HG03039 (cell line): Measurements from ENCODE around the gene DENND2C.
A peak's percentile ranks its signal among the peaks of the same experiment; 100 is the strongest.
"Not testable (repeated sequence)": the region's sequence is repeated elsewhere in the genome, so short reads cannot be mapped to it uniquely, and the experiment has no call there.

Experiments
- ATAC-seq: cut with Tn5 transposase; IDR thresholded peaks from one replicate; pipeline ENCODE4 v1.9.1; 2021; ENCODE audit warnings: mild to moderate bottlenecking, moderate library complexity; ENCODE audit not compliant: unreplicated experiment

DENND2C gene

DNA sequence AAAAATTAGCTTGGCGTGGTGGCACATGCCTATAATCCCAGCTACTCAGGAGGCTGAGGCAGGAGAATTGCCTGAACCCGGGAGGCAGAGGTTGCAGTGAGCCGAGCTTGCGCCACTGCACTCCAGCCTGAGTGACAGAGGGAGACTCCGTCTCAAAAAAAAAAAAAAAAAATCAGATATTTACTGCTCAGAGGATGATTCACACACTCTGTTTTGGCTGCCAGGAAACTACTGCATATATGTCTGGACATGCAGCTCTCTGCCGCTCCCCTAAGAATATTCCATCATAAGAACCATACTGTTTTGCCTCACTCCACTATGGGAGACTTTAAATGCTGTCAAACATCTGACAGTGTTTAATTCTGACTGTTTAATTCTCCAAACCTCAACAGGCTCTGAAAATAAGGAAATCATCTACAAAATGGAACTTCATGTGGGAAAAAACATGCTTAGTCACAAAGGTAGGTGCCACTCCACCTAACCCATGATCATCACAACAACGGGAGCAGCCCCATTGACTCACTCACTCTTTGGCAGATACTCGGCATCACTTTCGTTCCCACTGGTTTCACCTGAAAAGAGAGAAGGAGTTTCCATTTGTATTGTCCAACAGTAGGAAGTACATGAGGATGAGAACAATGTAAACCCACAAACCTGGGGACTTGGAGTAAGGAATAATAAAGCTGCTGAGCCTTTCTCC is 59.2 kb downstream of the DENND2C start:
- no peak for ATAC-seq

GRCh38 chr1:114609826-114610225 is 60.0 kb downstream of the DENND2C start:
- no peak for ATAC-seq

DNA sequence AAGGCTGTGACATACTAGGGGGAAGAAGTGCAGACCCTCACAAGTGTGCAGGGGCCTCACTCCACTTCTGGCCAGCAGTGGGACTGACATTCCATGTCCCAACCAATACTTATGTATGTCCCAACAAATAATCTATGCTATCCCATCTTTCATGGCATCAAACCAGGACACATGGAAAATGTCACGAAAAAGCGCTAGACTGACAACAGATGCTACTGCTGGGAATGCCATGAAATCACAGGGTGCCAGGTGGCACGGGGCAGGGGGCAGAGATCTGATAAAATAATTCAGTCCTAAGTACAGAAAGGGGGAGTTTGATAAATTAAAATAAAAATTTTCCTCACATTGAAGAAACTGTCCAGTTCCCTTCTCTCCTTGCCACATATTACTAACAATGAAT is 60.8 kb downstream of the DENND2C start:
- no peak for ATAC-seq

- ATAC-seq, result no peak
Measured at GRCh38 chr1:114607223-114607622, 62.6 kb downstream of the DENND2C start.

GRCh38 chr1:114597949-114598348 is 71.9 kb downstream of the DENND2C start:
- no peak for ATAC-seq

GRCh38 chr1:114595602-114596001 is 74.2 kb downstream of the DENND2C start:
- ATAC-seq, result no peak

DNA sequence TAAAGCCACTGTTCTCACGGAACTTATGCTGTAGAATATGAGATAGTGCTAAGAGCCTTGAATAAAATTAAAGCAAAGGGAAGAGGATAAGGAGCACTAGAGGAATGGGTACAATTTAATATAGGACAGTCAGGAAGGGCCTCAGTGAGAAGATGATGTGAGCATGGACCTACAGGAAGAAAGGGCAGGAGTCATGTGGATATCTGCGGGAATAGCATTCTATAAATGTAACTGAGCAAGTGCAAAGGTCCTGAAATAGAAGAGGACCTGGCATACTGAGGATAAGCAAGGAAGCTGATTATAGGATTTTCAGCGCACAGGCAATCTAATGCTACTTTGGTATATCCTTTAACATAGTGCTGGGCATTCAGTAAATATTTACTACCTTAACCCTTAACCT is 75.8 kb downstream of the DENND2C start:
- no peak for ATAC-seq

- ATAC-seq, result no peak
Measured at GRCh38 chr1:114589122-114589521, 80.7 kb downstream of the DENND2C start.

GRCh38 chr1:114588196-114588689 is 81.6 kb downstream of the DENND2C start:
- ATAC-seq, result no peak

DNA sequence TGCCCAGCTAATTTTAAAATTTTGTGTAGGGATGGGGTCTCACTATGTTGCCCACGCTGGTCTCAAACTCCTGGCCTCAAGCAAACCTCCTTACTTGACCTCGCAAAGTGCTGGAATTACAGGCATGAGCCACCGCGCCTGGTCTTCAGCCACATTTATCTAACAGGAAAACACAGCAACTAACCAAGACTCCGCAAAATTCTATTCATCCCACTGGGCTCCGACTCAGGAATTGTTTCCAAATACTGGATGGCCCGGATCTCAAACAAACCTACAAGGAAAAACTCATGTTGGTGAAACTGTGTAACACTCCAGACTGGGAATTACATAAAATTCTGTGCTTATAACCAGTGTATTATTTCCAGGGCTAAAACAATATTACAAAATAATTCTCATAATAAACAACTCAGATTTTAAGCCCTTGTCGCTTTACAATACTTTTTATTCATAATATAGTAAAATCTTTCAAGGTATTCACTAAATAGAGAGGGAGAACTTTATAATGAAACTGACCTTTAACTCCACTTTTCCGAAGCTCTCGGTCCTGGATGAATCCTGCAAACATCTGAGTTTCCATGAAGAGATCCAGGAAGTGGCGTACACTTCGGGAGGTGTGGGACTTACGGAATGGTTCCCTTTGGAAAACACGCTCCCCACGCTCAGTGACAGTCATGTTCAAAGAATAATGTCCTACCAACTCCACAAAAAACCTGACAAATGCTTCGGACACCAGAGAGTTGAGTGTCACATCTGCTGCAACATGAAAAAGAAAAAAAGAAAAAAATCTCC is 82.5 kb downstream of the DENND2C start:
- no peak for ATAC-seq

DNA sequence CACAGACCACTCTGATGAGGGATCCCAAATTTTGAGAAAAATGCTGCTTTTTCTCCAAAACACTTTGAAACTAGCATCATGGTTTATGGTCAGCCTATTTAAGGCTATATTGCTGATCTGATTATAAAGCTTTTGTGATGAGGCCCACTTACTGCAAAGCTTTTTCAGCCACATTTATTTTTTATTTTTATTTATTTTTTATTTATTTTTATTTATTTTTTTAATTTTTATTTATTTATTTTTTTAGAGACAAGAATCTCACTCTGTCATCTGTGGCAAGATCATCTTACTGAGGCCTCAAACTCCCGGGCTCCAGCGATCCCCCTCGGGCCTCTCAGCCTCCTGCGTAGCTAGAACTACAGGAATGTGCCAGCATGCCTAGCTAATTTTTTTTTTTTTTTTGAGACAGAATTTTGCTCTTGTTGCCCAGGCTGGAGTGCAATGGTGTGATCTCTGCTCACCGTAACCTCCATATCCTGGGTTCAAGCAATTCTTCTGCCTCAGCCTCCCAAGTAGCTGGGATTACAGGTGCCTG is 83.3 kb downstream of the DENND2C start:
- ATAC-seq, result no peak

DNA sequence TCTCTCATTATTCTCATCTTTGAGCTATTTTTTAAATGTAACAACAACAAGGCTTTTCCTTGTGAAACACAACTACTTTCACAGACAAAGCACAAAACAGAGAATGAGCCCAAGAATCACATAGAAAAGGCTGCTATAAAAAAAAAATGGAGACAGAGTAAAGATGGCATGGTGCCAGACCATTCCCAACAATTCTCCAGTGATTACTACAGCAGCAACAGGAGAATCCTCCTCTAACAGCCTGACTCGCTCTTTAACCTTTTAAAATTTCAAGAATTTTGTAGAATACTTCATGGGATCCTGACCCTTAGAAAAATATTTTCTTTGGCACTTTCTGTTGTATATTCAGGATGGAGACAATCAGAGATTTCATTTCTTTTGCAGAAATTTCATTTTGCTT is 84.6 kb downstream of the DENND2C start:
- no peak for ATAC-seq

GRCh38 chr1:114581335-114582287 is 88.2 kb downstream of the DENND2C start, which contains the start of gene BCAS2:
Gene BCAS2 (minus strand): TSS chr1:114581615. CDS start chr1:114581591, 24 bp downstream.
- peak; percentile 98 for ATAC-seq

GRCh38 chr1:114574365-114574764 is 95.5 kb downstream of the DENND2C start:
- no peak for ATAC-seq

- no peak for ATAC-seq
Measured at GRCh38 chr1:114564141-114564540, 105.7 kb downstream of the DENND2C start.

DNA sequence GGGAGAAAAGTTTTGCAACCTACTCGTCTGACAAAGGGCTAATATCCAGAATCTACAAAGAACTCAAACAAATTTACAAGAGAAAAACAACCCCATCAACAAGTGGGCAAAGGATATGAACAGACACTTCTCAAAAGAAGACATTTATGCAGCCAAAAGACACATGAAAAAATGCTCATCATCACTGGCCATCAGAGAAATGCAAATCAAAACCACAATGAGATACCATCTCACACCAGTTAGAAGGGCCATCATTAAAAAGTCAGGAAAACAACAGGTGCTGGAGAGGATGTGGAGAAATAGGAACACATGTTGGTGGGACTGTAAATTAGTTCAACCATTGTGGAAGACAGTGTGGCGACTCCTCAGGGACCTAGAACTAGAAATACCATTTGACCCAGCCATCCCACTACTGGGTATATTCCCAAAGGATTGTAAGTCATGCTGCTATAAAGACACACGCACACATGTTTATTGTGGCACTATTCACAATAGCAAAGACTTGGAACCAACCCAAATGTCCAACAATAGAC is 106.8 kb downstream of the DENND2C start:
- not testable (repeated sequence) for ATAC-seq

DNA sequence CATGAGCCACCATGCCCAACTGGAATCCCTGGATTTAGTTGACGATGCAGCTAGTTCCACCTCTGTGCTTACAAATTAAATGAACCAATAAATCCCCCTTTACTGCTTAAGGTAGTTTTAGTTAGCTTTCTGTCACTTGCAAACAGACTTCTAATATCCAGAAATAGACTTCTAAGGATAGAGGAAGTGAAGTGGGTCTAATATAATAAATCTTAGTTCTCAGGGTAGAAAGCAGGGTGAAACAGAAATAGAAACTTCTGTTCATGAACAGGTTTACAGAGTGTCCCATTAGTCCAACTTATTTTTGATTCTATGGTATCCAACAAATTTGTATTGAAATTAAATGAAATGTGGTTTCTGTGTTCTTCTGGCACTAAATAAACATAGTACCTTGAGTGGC is 108.5 kb downstream of the DENND2C start:
- no peak for ATAC-seq

DNA sequence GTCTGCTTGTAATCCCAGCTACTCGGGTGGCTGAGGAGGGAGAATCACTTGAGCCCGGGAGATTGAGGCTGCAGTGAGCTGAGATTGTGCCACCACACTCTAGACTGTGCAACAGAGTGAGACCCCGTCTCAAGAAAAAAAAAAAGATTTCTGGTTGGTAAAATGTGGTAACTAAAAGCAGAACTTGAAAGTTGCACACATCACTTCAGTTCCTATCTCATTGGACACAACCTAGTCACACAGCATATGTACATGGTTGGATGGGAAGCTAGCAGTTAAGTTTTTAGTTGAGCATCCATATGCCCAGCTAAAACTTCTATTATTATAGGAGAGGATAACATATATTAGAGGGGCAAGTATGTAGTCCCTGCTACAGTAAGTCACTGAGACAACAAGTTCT is 110.5 kb downstream of the DENND2C start:
- ATAC-seq, result no peak

DNA sequence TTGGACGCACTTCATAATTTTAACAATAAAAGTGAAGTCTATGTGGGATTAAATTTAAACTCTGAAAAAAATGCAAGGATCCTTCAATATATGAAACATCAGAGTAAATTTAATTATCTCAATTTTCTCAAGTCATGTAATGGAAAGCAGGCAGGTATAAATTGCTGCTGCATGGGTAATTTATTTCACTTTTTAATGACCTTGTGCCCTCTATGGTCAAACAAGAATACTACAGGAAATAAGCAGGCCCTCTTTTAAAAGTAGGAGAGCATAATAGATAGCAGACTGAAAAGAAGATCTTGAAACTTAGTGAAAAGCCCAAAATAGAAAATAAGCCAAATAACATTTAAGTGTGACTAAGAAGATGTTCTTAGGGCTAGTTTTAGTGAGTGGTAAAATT is 111.3 kb downstream of the DENND2C start:
- peak; percentile 71 for ATAC-seq

GRCh38 chr1:114554577-114554976 is 115.3 kb downstream of the DENND2C start:
- ATAC-seq, result no peak
